ENCODE results near the gene TMEM259.

The TMEM259 gene

GRCh38 chr19:1020868-1021425, at the start of gene TMEM259:
TMEM259 (minus strand) TSS chr19:1021123; CDS start chr19:1020996, 127 bp downstream.
- DNase-seq (ENCODE audit: low read depth): peak; percentile 97

DNA sequence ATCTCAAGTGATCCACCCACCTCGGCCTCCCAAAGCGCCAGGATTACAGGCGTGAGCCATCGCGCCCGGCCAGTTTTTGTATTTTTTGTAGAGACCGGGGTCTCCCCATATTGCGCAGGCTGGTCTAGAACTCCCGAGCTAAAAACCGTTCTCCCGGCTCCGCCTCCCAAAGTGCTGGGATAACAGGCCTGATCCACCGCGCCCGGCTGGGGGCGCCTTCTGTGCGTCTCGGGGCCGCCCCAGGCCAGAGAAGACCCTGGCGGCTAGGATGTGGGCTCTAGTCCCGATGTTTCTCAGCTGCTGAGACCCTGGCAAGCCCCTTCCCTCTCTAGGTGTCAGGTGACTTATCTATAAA, 49.6 kb upstream of the TMEM259 start:
- no peak for DNase-seq (ENCODE audit: low read depth)

DNA sequence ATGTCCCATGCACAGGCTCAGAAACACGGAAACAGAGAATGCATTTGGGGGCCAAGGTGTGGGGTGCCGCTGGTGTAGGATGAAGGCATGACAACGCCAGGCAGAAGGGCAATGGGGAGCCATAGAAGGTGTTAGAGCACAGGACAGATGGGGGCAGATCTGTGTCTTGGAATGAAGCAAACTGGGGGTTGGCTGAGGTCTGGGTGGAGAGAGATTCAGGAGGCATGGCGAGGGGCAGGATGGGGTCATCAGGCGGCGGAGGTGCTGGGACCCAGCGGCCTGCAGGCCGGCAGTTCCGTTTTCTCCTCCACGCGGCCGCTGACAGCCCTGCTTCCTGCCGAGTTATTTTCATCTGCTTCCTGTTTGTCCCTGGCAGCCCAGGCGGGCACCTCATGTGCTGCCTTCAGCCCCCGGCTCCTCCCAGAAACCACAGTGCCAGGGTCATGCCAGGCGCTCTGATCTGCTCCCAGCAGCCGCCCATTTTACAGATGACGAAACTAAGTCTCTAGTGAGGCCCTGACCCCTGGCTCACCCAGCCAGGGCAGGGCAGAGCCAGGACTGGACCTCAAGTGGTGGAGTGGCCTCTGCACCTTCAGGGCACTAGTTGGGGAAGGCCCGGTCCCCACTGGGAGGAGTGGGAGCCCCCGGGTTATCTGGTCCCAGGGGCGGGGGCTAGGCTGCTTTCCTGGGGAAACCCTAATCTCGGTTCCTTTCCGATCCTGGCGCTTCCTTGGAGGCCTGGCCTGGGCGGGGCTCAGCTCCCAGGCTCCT, 48.3 kb upstream of the TMEM259 start:
- DNase-seq (ENCODE audit: low read depth): peak; percentile 76

GRCh38 chr19:1068009-1069001, 47.4 kb upstream of the TMEM259 start:
- peak; percentile 45 for DNase-seq (ENCODE audit: low read depth)

GRCh38 chr19:1067341-1067957, 46.5 kb upstream of the TMEM259 start:
- DNase-seq (ENCODE audit: low read depth): peak; percentile 77

- DNase-seq (ENCODE audit: low read depth): peak; percentile 80
These were observed 45.9 kb upstream of the TMEM259 start, which contains the start of gene ARHGAP45 for GRCh38 chr19:1066748-1067340. ARHGAP45 (plus strand) TSS chr19:1067167; CDS start chr19:1067406, 239 bp downstream.

GRCh38 chr19:1066251-1066747, 45.4 kb upstream of the TMEM259 start:
- no peak for DNase-seq (ENCODE audit: low read depth)

DNA sequence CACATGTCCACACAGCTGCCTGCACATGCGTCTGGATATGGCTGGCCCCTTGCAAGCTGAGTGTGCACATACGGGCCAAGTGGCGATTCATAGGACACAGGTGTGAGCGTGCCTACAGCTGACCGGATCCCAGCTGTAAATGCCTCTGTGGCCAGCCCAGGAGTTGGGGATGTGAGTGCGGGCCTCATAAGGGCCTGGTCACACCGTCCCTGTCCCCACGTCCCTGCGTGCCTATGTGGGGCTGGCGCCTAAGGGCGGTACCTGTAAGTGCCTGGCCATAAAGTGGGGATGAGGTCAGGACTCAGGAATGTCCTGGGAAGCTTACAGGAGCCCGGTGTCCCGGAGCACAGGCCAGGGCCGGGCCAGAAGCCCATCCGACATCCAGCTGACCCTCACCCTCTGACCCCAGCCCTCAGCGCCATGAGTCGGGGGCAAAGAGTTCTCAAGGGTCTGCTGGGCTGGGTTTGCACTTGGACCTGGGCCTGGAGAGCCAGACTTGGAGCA, 44.7 kb upstream of the TMEM259 start:
- no peak for DNase-seq (ENCODE audit: low read depth)

- DNase-seq (ENCODE audit: low read depth): peak; percentile 47
These were observed 44.0 kb upstream of the TMEM259 start for GRCh38 chr19:1064661-1065605.

- no peak for DNase-seq (ENCODE audit: low read depth)
These were observed 43.2 kb upstream of the TMEM259 start for GRCh38 chr19:1063909-1064660.

- DNase-seq (ENCODE audit: low read depth): peak; percentile 59
These were observed 42.3 kb upstream of the TMEM259 start for GRCh38 chr19:1063030-1063908.

- no peak for DNase-seq (ENCODE audit: low read depth)
These were observed 41.6 kb upstream of the TMEM259 start for GRCh38 chr19:1062387-1063029.

DNA sequence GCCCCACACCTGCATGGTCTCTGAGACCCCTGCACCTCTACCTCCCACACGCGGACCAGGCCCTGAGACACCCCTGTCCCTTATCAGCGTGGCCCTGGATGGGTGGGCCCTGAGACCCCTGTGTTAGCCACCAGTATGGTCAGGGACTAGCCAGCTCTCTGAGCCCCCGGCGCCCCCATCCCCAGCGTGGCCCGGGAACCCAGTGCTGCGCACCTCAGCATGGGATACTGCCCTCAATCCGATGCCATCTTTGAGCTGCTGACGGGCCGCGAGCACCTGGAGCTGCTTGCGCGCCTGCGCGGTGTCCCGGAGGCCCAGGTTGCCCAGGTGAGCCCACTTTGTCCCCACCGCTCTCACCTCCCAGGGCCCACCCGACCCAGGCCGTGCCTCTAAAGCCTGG, 41.1 kb upstream of the TMEM259 start:
- DNase-seq (ENCODE audit: low read depth): no peak

GRCh38 chr19:1060689-1061088, 39.8 kb upstream of the TMEM259 start:
- DNase-seq (ENCODE audit: low read depth): no peak

DNA sequence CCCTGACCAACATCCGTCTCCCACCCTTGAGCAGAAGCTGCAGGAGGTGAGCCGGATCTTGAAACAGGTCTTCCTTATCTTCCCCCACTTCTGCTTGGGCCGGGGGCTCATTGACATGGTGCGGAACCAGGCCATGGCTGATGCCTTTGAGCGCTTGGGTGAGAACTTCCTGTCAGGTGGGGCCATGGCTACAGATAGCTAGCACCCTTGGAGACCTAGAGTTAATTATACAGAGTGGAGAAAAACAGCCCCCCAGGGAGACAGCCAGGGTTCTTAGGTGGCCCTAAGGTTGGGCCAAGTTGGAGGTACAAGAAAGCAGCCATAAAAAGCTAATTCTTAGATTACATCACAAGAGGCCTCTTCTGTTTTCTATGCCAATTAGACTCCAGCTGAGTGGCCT, 37.2 kb upstream of the TMEM259 start:
- no peak for DNase-seq (ENCODE audit: low read depth)

- DNase-seq (ENCODE audit: low read depth): no peak
These were observed 36.4 kb upstream of the TMEM259 start for GRCh38 chr19:1057176-1057855.

All from T-helper 22 cell (primary cell).